Skeletal muscle cell (primary cell): ENCODE results near the gene SORL1.

Experiments
- DNase-seq: peaks from one replicate; pipeline ENCODE4 v3.0.0-alpha.2; 2010; ENCODE audit warnings: low read depth
- H3K4me3 ChIP-seq: 2 replicates; pipeline ENCODE4 v1.5.1; 2011; ENCODE audit warnings: low read depth, mild to moderate bottlenecking, control low read depth, low read length, moderate library complexity

SORL1 gene

GRCh38 chr11:121449123-121449522 lies 3.0 kb upstream of the SORL1 start:
- DNase-seq: no peak
- no peak overlapping the region for H3K4me3 ChIP-seq

GRCh38 chr11:121449626-121450025 lies 2.5 kb upstream of the SORL1 start:
- H3K4me3 ChIP-seq: no peak overlapping the region

GRCh38 chr11:121450401-121450800 lies 1.7 kb upstream of the SORL1 start:
- no peak for DNase-seq
- no peak overlapping the region for H3K4me3 ChIP-seq

More at GRCh38 chr11:121449626-121450025, 2.5 kb upstream of the SORL1 start:
- no peak for DNase-seq

- H3K4me3 ChIP-seq: peak overlapping the region; percentile 58
- no peak for DNase-seq
Measured at GRCh38 chr11:121451178-121451985, 732 bp upstream of the SORL1 start.

GRCh38 chr11:121452609-121453150 lies 566 bp downstream of the SORL1 start, which contains the start of gene SORL1-AS1:
Gene SORL1-AS1, minus strand, starts transcription at chr11:121452967.
- no peak for DNase-seq
- peak within 1 kb of the TSS; percentile 58 for H3K4me3 ChIP-seq

- no peak for DNase-seq
- no peak overlapping the region for H3K4me3 ChIP-seq
Measured at GRCh38 chr11:121453589-121454299, 1.6 kb downstream of the SORL1 start.

GRCh38 chr11:121455115-121455514 lies 3.0 kb downstream of the SORL1 start:
- H3K4me3 ChIP-seq: no peak overlapping the region
- no peak for DNase-seq

- DNase-seq: no peak
- no peak overlapping the region for H3K4me3 ChIP-seq
Measured at GRCh38 chr11:121456151-121456550, 4.0 kb downstream of the SORL1 start.

GRCh38 chr11:121456816-121457431 lies 4.8 kb downstream of the SORL1 start:
- H3K4me3 ChIP-seq: no peak overlapping the region
- DNase-seq: no peak

GRCh38 chr11:121458551-121458950 lies 6.4 kb downstream of the SORL1 start:
- H3K4me3 ChIP-seq: no peak overlapping the region
- DNase-seq: no peak

GRCh38 chr11:121459413-121460017 lies 7.4 kb downstream of the SORL1 start:
- no peak for DNase-seq
- H3K4me3 ChIP-seq: no peak overlapping the region

- H3K4me3 ChIP-seq: no peak overlapping the region
- no peak for DNase-seq
Measured at GRCh38 chr11:121460941-121461514, 8.9 kb downstream of the SORL1 start.

GRCh38 chr11:121461843-121462242 lies 9.7 kb downstream of the SORL1 start:
- H3K4me3 ChIP-seq: no peak overlapping the region

GRCh38 chr11:121463689-121464335 lies 11.7 kb downstream of the SORL1 start:
- no peak overlapping the region for H3K4me3 ChIP-seq

More at GRCh38 chr11:121461843-121462242, 9.7 kb downstream of the SORL1 start:
- no peak for DNase-seq

GRCh38 chr11:121464352-121464946 lies 12.3 kb downstream of the SORL1 start:
- peak; percentile 76 for DNase-seq
- H3K4me3 ChIP-seq: no peak overlapping the region

More at GRCh38 chr11:121463689-121464335, 11.7 kb downstream of the SORL1 start:
- DNase-seq: no peak

GRCh38 chr11:121465709-121466062 lies 13.6 kb downstream of the SORL1 start:
- H3K4me3 ChIP-seq: no peak overlapping the region
- DNase-seq: no peak

GRCh38 chr11:121466063-121466794 lies 14.1 kb downstream of the SORL1 start:
- peak; percentile 74 for DNase-seq

GRCh38 chr11:121467471-121467870 lies 15.4 kb downstream of the SORL1 start:
- DNase-seq: no peak
- H3K4me3 ChIP-seq: no peak overlapping the region

More at GRCh38 chr11:121466063-121466794, 14.1 kb downstream of the SORL1 start:
- no peak overlapping the region for H3K4me3 ChIP-seq
